Measurements from ENCODE around the gene SH2B2.

Gene SH2B2

GRCh38 chr7:102268635-102269034 lies 18.0 kb upstream of the SH2B2 start:
- no peak for DNase-seq

GRCh38 chr7:102270178-102270887 lies 16.3 kb upstream of the SH2B2 start:
- DNase-seq, result no peak

- DNase-seq, result no peak
Measured at GRCh38 chr7:102271158-102271798, 15.4 kb upstream of the SH2B2 start.

- DNase-seq, result no peak
Measured at GRCh38 chr7:102272075-102272916, 14.4 kb upstream of the SH2B2 start.

- no peak for DNase-seq
Measured at GRCh38 chr7:102272917-102273748, 13.5 kb upstream of the SH2B2 start.

GRCh38 chr7:102273749-102274712 lies 12.6 kb upstream of the SH2B2 start:
- peak; percentile 36 for DNase-seq

- DNase-seq, result no peak
Measured at GRCh38 chr7:102275123-102275703, 11.5 kb upstream of the SH2B2 start.

GRCh38 chr7:102277901-102278300 lies 8.8 kb upstream of the SH2B2 start:
- no peak for DNase-seq

- DNase-seq, result no peak
Measured at GRCh38 chr7:102279537-102280400, 6.9 kb upstream of the SH2B2 start.

- no peak for DNase-seq
Measured at GRCh38 chr7:102280521-102280920, 6.1 kb upstream of the SH2B2 start.

GRCh38 chr7:102281785-102282184 lies 4.9 kb upstream of the SH2B2 start:
- DNase-seq, result no peak

GRCh38 chr7:102282465-102283362 lies 4.0 kb upstream of the SH2B2 start:
- no peak for DNase-seq

GRCh38 chr7:102283477-102284189 lies 3.0 kb upstream of the SH2B2 start:
- no peak for DNase-seq

GRCh38 chr7:102284399-102284798 lies 2.3 kb upstream of the SH2B2 start:
- no peak for DNase-seq

- no peak for DNase-seq
Measured at GRCh38 chr7:102284891-102285539, 1.7 kb upstream of the SH2B2 start.

- no peak for DNase-seq
Measured at GRCh38 chr7:102285540-102286236, 980 bp upstream of the SH2B2 start.

Data from NCI-H510A (cell line).